RWPE2 (cell line): ENCODE measurements around the gene TNRC6C.

ENCODE experiments used
- ATAC-seq: fragments of 200-7000 bp; cut with Tn5 transposase; 3 replicates; pipeline ENCODE4 v1.9.1; 2021; ENCODE audit warnings: low read depth
- DNase-seq: peaks from one replicate; pipeline ENCODE4 v3.0.0-alpha.2; 2020; ENCODE audit warnings: low spot score
- H3K27ac ChIP-seq: fragments of 450-650 bp; 2 replicates; pipeline ENCODE4 v1.5.1; 2017; ENCODE audit warnings: mild to moderate bottlenecking; ENCODE audit not compliant: poor library complexity, severe bottlenecking
- H3K27me3 ChIP-seq: fragments of 250-450 bp; sonication (Bioruptor Pico); 2 replicates; pipeline ENCODE4 v1.5.1; 2021; ENCODE audit warnings: mild to moderate bottlenecking, moderate library complexity; ENCODE audit not compliant: insufficient read depth, poor library complexity, severe bottlenecking
- H3K36me3 ChIP-seq: fragments of 250-450 bp; sonication (Bioruptor Pico); 2 replicates; pipeline ENCODE4 v1.5.1; 2020; ENCODE audit warnings: low read depth, mild to moderate bottlenecking, moderate library complexity
- H3K4me1 ChIP-seq: fragments of 250-450 bp; sonication (Bioruptor Pico); 2 replicates; pipeline ENCODE4 v1.5.1; 2021; ENCODE audit warnings: mild to moderate bottlenecking, moderate library complexity; ENCODE audit not compliant: insufficient read depth, poor library complexity, severe bottlenecking
- H3K4me3 ChIP-seq: fragments of 250-450 bp; sonication (Bioruptor Pico); 2 replicates; pipeline ENCODE4 v1.5.1; 2021; ENCODE audit warnings: mild to moderate bottlenecking, moderate library complexity; ENCODE audit not compliant: severe bottlenecking
- H3K9me3 ChIP-seq: fragments of 250-450 bp; sonication (Bioruptor Pico); 2 replicates; pipeline ENCODE4 v1.5.1; 2021; ENCODE audit warnings: mild to moderate bottlenecking, moderate library complexity; ENCODE audit not compliant: severe bottlenecking
- CTCF ChIP-seq: fragments of 450-650 bp; IDR thresholded peaks from one replicate; pipeline ENCODE4 v1.5.1; 2017; ENCODE audit warnings: mild to moderate bottlenecking, moderate library complexity; ENCODE audit not compliant: poor library complexity, severe bottlenecking

Gene TNRC6C

GRCh38 chr17:77957235-77957856 lies 1.2 kb upstream of the TNRC6C start:
- Histone ChIP-seq H3K27ac (no peak overlapping the region), H3K9me3 (peaks cover 2% of the 10 kb centered on the region), H3K27me3 (peaks cover 61% of the 10 kb centered on the region), H3K36me3 (no peaks in the 10 kb centered on the region), H3K4me1 (no peaks in the 10 kb centered on the region), H3K4me3 (peak overlapping the region; percentile 98)
- DNase-seq (no peak), ATAC-seq (no peak)
- TF ChIP-seq CTCF, result no peak

GRCh38 chr17:77958716-77959125 lies 218 bp downstream of the TNRC6C start:
- Histone ChIP-seq H3K27ac (no peak overlapping the region), H3K27me3 (peaks cover 73% of the 10 kb centered on the region), H3K36me3 (no peaks in the 10 kb centered on the region; the same call in 1 of the 2 replicates), H3K9me3 (peaks cover 2% of the 10 kb centered on the region), H3K4me1 (no peaks in the 10 kb centered on the region), H3K4me3 (peak overlapping the region; percentile 98)
- no peak for DNase-seq
- ATAC-seq, result no peak
- TF ChIP-seq CTCF, result no peak

- Histone ChIP-seq H3K27me3 (peaks cover 74% of the 10 kb centered on the region), H3K27ac (no peak overlapping the region), H3K4me3 (peak overlapping the region; percentile 98), H3K36me3 (no peaks in the 10 kb centered on the region; the same call in 1 of the 2 replicates), H3K4me1 (no peaks in the 10 kb centered on the region), H3K9me3 (peaks cover 2% of the 10 kb centered on the region)
- no peak for TF ChIP-seq CTCF
- no peak for ATAC-seq
- DNase-seq, result no peak
Observed at GRCh38 chr17:77959126-77959925, 823 bp downstream of the TNRC6C start.

- H3K4me3 ChIP-seq, result peak overlapping the region; percentile 98
- H3K27me3 ChIP-seq, result peaks cover 73% of the 10 kb centered on the region
- no peak for ATAC-seq
- DNase-seq, result no peak
- H3K9me3 ChIP-seq, result peaks cover 2% of the 10 kb centered on the region
- no peak for TF ChIP-seq CTCF
- H3K36me3 ChIP-seq, result no peaks in the 10 kb centered on the region; the same call in 1 of the 2 replicates
- no peaks in the 10 kb centered on the region for H3K4me1 ChIP-seq
- H3K27ac ChIP-seq, result no peak overlapping the region
Observed at GRCh38 chr17:77959926-77960521, 1.5 kb downstream of the TNRC6C start.
